ENCODE results near the gene MED19.

GRCh38 chr11:57681168-57681567, 30.8 kb downstream of the MED19 start:
- TF ChIP-seq CTCF (IDR thresholded peaks at IDR 0.05) (no peak), POLR2A (IDR thresholded peaks at IDR 0.05) (no peak)
